ENCODE measurements around the gene MOCS3.

MOCS3 gene

GRCh38 chr20:50987493-50988210 is 29.0 kb downstream of the MOCS3 start:
- DNase-seq: peak; percentile 75

GRCh38 chr20:50991076-50991475 is 32.5 kb downstream of the MOCS3 start:
- no peak for DNase-seq

GRCh38 chr20:50992336-50992732 is 33.7 kb downstream of the MOCS3 start:
- no peak for DNase-seq

- peak; percentile 61 for DNase-seq
Measured at GRCh38 chr20:50992733-50993457, 34.3 kb downstream of the MOCS3 start.

- DNase-seq: no peak
Measured at GRCh38 chr20:50993876-50994275, 35.3 kb downstream of the MOCS3 start.

GRCh38 chr20:50995506-50995905 is 36.9 kb downstream of the MOCS3 start:
- DNase-seq: no peak

GRCh38 chr20:50996901-50997865 is 38.6 kb downstream of the MOCS3 start:
- DNase-seq: no peak

GRCh38 chr20:50999355-50999754 is 40.7 kb downstream of the MOCS3 start:
- no peak for DNase-seq

- no peak for DNase-seq
Measured at GRCh38 chr20:51001430-51002265, 43.0 kb downstream of the MOCS3 start.

GRCh38 chr20:51002633-51003032 is 44.0 kb downstream of the MOCS3 start:
- no peak for DNase-seq

- no peak for DNase-seq
Measured at GRCh38 chr20:51003753-51004152, 45.1 kb downstream of the MOCS3 start.

- DNase-seq: no peak
Measured at GRCh38 chr20:51004305-51004727, 45.7 kb downstream of the MOCS3 start.

- DNase-seq: no peak
Measured at GRCh38 chr20:51004781-51005180, 46.2 kb downstream of the MOCS3 start.

- DNase-seq: no peak
Measured at GRCh38 chr20:51005214-51005613, 46.6 kb downstream of the MOCS3 start.

- no peak for DNase-seq
Measured at GRCh38 chr20:51008718-51009117, 50.1 kb downstream of the MOCS3 start.

GRCh38 chr20:51009303-51010042 is 50.9 kb downstream of the MOCS3 start:
- no peak for DNase-seq

GRCh38 chr20:51010043-51010365 is 51.4 kb downstream of the MOCS3 start:
- DNase-seq: no peak

- no peak for DNase-seq
Measured at GRCh38 chr20:51010932-51011331, 52.3 kb downstream of the MOCS3 start.

- DNase-seq: no peak
Measured at GRCh38 chr20:51011479-51011878, 52.9 kb downstream of the MOCS3 start.

GRCh38 chr20:51012357-51012756 is 53.7 kb downstream of the MOCS3 start:
- no peak for DNase-seq

Measured in COR-L47 (cell line).